ENCODE measurements around the gene EIF4H. TPM values are rescaled to one million over a fixed set of nuclear protein-coding genes. Genes with fewer than 3 reads are reported as not detected.

The EIF4H gene
- total and polyA plus RNA-seq, 2 donors (not counting 1 experiment from before 2014, with no cell fraction given) = 127 to 199 TPM

DNA sequence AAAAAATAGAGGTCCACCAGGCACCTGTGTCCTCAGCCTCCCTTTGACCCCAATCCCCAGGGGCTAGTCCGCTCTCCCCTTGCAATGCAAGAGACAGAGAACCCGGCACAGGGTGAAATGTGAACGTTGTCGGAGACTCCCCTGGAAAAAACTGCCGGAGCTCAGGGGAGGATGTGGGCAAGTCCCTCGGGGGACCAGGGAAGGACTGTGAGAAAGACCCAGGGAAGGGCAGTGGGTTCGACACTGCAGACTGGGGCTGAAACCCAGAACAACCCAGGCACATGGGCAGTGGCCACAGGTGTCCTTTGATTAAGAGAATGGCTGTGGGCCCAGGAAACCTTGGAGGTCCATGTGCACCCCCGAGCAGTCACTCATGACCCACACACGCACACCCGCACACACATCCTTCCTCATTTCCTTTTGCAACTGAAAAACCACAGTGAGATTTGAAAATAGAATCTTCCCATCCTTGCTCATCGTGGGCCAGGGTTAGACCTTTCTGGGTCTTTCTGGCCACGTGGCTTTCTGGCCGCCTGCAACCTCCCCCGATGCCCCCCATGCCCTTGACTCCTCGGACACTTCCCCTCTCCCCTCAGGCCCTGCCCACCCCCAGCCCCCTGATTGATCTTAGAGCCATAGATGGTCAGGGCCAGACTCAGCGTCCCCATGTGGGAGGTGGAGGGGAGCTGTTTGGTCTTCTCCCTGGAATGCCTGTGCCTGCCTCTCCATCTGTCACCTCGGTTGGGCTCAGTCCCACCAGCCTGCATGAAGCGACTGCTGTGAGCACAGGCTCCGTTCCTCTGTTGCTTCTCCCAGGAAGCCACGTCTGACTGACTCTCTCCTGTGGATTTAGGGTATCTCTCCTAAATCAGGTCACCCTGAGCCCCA lies 43.5 kb downstream of the EIF4H start:
- Mint-ChIP-seq H3K4me1 (peaks cover 51% of the 10 kb centered on the region), H3K9me3 (ENCODE audit: insufficient read depth) (no peaks in the 10 kb centered on the region), H3K4me3 (peak overlapping the region; percentile 81), H3K27ac (peak overlapping the region; percentile 92), H3K27me3 (no peaks in the 10 kb centered on the region)
- ChIA-PET CTCF (interaction anchor here (1.0 to 4.4 kb wide), 2 partner anchors 11 to 37 kb away, joined by 3 to 39 read pairs; partner anchors contain the start of gene RFC2), POLR2A (interaction anchor here (0.6 to 3.0 kb wide), 3 partner anchors 9 to 23 kb away, joined by 3 to 19 read pairs (median 6); no protein-coding TSS in a partner anchor)
- no peak for TF ChIP-seq EZH2 (IDR thresholded peaks at IDR 0.05; ENCODE audit: borderline replicate concordance, insufficient read depth, low read depth, low read length, poor library complexity, severe bottlenecking)
- Histone ChIP-seq H3K9ac (ENCODE audit: low read length) (peak overlapping the region; percentile 24), H2AFZ (ENCODE audit: insufficient read depth, low read depth, low read length, poor library complexity, severe bottlenecking) (no peak overlapping the region), H3K27me3 (replicated peaks in 1 of 4; ENCODE audit: control extremely low read depth in 1 of 4, control insufficient read depth in 3 of 4, insufficient read depth in 4 of 4, low read length in 3 of 4) (no peaks in the 10 kb centered on the region), H3K27ac (ENCODE audit: low read length in 2 of 2) (peak overlapping the region; percentile 64 to 70), H4K20me1 (ENCODE audit: control insufficient read depth, insufficient read depth, low read length, poor library complexity, severe bottlenecking) (peaks cover 43% of the 10 kb centered on the region), H3K79me2 (ENCODE audit: control insufficient read depth, insufficient read depth, low read length) (peaks cover 34% of the 10 kb centered on the region), H3K9me3 (ENCODE audit: control extremely low read depth in 1 of 3, control insufficient read depth in 2 of 3, insufficient read depth in 1 of 3, low read length in 2 of 3) (peaks cover 0 to 10% (median 0%) of the 10 kb centered on the region in 3 donors), H3K4me1 (ENCODE audit: control insufficient read depth in 2 of 2, insufficient read depth in 2 of 2, low read length in 2 of 2) (peaks cover 46 to 67% of the 10 kb centered on the region in 2 donors), H3K36me3 (replicated peaks in 1 of 2; ENCODE audit: control extremely low read depth in 1 of 2, control insufficient read depth in 1 of 2, extremely low read depth in 1 of 2, insufficient read depth in 2 of 2, low read length in 1 of 2) (peaks cover 1 to 59% of the 10 kb centered on the region in 2 experiments), H3K4me2 (replicated peaks; ENCODE audit: low read depth, low read length, poor library complexity, severe bottlenecking) (peak overlapping the region; percentile 69), H3K4me3 (ENCODE audit: control extremely low read depth in 1 of 5, extremely low read depth in 1 of 5, insufficient read depth in 1 of 5, low read depth in 2 of 5, low read length in 4 of 5) (peak overlapping the region in 2 of 5 experiments; percentile 31 to 38)
- peak; percentile 81 for DNase-seq
- 5% methylated on average over 17 of the region's 20 CpGs for WGBS (ENCODE audit: insufficient coverage)
- ATAC-seq (ENCODE audit: low read depth) = peak; percentile 58
- intact Hi-C loops (cut with micrococcal nuclease) = loop anchor here (1.0 kb wide), 2 partner anchors 8 to 13 kb away; no protein-coding TSS in a partner anchor

DNA sequence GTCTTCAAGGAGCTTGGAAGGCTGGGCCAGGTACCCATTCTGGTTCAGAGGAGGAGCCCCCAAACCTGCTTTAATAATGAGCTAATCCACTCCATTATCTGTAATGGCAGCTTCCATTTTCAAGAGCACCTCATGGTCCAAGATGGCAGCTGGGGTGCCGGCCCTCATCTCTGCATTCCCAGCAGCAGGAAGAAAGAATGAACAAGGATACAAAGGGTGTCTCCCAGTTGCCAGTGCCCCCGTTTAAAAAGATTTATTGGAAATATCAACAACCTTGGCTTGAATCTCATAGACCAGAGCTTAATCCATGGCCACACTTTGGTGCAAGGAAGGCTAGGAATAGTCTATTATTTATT lies 44.2 kb downstream of the EIF4H start:
- POLR2A ChIA-PET = interaction anchor here (0.6 to 3.0 kb wide), 2 partner anchors 9 to 11 kb away, joined by 3 to 19 read pairs; no protein-coding TSS in a partner anchor
- H3K27ac Mint-ChIP-seq = peak overlapping the region; percentile 92

More for the DNA sequence above, 44.2 kb downstream of the EIF4H start:
- peak overlapping the region; percentile 69 for H3K4me2 ChIP-seq (replicated peaks; ENCODE audit: low read depth, low read length, poor library complexity, severe bottlenecking)
- TF ChIP-seq EZH2 (IDR thresholded peaks at IDR 0.05; ENCODE audit: borderline replicate concordance, insufficient read depth, low read depth, low read length, poor library complexity, severe bottlenecking) = no peak
- TF ChIP-seq, protein P1, sequence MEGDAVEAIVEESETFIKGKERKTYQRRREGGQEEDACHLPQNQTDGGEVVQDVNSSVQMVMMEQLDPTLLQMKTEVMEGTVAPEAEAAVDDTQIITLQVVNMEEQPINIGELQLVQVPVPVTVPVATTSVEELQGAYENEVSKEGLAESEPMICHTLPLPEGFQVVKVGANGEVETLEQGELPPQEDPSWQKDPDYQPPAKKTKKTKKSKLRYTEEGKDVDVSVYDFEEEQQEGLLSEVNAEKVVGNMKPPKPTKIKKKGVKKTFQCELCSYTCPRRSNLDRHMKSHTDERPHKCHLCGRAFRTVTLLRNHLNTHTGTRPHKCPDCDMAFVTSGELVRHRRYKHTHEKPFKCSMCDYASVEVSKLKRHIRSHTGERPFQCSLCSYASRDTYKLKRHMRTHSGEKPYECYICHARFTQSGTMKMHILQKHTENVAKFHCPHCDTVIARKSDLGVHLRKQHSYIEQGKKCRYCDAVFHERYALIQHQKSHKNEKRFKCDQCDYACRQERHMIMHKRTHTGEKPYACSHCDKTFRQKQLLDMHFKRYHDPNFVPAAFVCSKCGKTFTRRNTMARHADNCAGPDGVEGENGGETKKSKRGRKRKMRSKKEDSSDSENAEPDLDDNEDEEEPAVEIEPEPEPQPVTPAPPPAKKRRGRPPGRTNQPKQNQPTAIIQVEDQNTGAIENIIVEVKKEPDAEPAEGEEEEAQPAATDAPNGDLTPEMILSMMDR (IDR thresholded peaks at IDR 0.05) = no peak
- Mint-ChIP-seq H3K4me3 (peak overlapping the region; percentile 81), H3K4me1 (peaks cover 55% of the 10 kb centered on the region), H3K9me3 (ENCODE audit: insufficient read depth) (no peaks in the 10 kb centered on the region), H3K27me3 (no peaks in the 10 kb centered on the region)
- peaks cover 0 to 10% (median 0%) of the 10 kb centered on the region in 3 donors for H3K9me3 ChIP-seq (ENCODE audit: control extremely low read depth in 1 of 3, control insufficient read depth in 2 of 3, insufficient read depth in 1 of 3, low read length in 2 of 3)
- intact Hi-C loops (cut with micrococcal nuclease) = no loop called here
- peaks cover 43 to 68% of the 10 kb centered on the region in 2 donors for H3K4me1 ChIP-seq (ENCODE audit: control insufficient read depth in 2 of 2, insufficient read depth in 2 of 2, low read length in 2 of 2)
- H3K9ac ChIP-seq (ENCODE audit: low read length) = no peak overlapping the region
- H3K36me3 ChIP-seq (replicated peaks in 1 of 2; ENCODE audit: control extremely low read depth in 1 of 2, control insufficient read depth in 1 of 2, extremely low read depth in 1 of 2, insufficient read depth in 2 of 2, low read length in 1 of 2) = peaks cover 1 to 57% of the 10 kb centered on the region in 2 experiments
- WGBS (ENCODE audit: insufficient coverage) = 83% methylated on average over 1 of the region's 2 CpGs
- no peak for DNase-seq
- peaks cover 31% of the 10 kb centered on the region for H3K79me2 ChIP-seq (ENCODE audit: control insufficient read depth, insufficient read depth, low read length)
- H3K4me3 ChIP-seq (ENCODE audit: control extremely low read depth in 1 of 5, extremely low read depth in 1 of 5, insufficient read depth in 1 of 5, low read depth in 2 of 5, low read length in 4 of 5) = peak overlapping the region in 1 of 5 experiments; percentile 38
- H4K20me1 ChIP-seq (ENCODE audit: control insufficient read depth, insufficient read depth, low read length, poor library complexity, severe bottlenecking) = peaks cover 38% of the 10 kb centered on the region
- no peak for ATAC-seq (ENCODE audit: low read depth)
- no peak overlapping the region for H2AFZ ChIP-seq (ENCODE audit: insufficient read depth, low read depth, low read length, poor library complexity, severe bottlenecking)
- H3K27ac ChIP-seq (ENCODE audit: low read length in 2 of 2) = peak overlapping the region; percentile 49 to 70
- CTCF ChIA-PET = interaction anchor here (1.0 to 4.4 kb wide), 3 partner anchors 11 to 36 kb away, joined by 3 to 39 read pairs (median 4); partner anchors contain the start of gene RFC2
- H3K27me3 ChIP-seq (replicated peaks in 1 of 4; ENCODE audit: control extremely low read depth in 1 of 4, control insufficient read depth in 3 of 4, insufficient read depth in 4 of 4, low read length in 3 of 4) = no peaks in the 10 kb centered on the region

Measured in B cell (primary cell).